T-helper 2 cell treated with Interferon-gamma antibody and Interleukin-4, amounts not matched to agents 100 ng/mL and 5 ng/mL, for 36 hours (primary cell): ENCODE data around the gene USP54. TPM values are rescaled to one million over a fixed set of nuclear protein-coding genes. Genes with fewer than 3 reads are reported as not detected.

ENCODE experiments used
- intact Hi-C: fragments of 100-400 bp; cut with micrococcal nuclease; formaldehyde crosslinking; loops from one replicate; pipeline ENCODE4 v1.15.1; 2023
- total RNA-seq: library from RNA; stranded (reverse); gene quantifications from 2 replicates; pipeline ENCODE4 v1.2.3, GENCODE V29; 2022

Gene USP54
- total RNA-seq, 1 donor from 2014 or later: 2.5 TPM

DNA sequence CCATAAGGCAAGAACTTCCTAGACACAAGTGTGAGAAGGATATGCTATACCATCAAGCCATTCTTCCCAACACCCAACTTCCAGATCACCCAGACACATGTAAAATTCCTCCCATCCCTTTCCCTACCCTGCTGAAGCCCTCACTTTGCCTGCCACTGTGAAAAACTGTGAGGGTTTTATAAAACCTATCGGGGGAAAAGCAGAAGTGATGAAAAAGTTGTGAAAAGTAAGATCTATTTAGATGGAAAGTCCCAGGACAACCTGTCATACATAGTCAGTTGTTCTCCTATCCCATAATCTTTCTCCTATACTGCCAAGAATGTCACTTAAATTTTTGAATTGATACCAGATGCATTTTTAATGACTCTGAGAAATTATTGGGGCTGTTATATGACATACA, 56.3 kb downstream of the USP54 start:
- intact Hi-C loops: loop anchor here (5.0 kb wide), 1 partner anchor 92 kb away; no protein-coding TSS in a partner anchor

DNA sequence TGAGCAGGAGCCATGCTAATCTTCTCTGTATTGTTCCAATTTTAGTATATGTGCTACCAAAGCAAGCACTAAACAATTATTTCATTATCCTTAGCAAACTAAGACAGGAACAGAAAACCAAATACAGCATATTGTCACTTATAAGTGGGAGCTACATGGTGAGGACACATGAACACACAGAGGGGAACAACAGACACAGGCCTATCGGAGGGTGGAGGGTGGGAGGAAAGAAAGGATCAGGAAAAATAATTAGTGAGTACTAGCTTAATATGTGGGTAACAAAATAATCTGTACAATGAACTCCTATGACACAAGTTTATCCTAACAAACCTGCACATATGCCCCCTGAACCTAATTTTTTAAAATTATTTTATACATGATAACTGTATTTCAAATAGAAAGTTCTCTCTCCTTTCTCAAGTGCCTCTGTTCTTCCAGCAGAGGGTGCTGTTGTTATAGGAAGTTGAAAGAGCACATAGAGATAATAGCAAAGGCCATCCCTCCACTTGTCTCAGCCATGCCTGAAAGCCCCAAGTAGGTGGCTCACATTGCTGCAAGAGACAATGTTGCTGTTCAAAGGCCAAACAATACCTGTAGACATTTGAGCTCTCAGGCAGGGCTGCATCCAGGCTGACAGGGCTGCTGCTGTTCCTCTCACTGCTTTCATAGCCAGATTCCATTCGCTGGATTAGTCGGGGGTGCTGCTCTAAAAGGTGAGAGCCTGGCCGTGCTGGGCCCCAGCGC, 61.9 kb downstream of the USP54 start:
- intact Hi-C loops: loop anchor here (1.0 kb wide), 1 partner anchor 115 kb away; no protein-coding TSS in a partner anchor

DNA sequence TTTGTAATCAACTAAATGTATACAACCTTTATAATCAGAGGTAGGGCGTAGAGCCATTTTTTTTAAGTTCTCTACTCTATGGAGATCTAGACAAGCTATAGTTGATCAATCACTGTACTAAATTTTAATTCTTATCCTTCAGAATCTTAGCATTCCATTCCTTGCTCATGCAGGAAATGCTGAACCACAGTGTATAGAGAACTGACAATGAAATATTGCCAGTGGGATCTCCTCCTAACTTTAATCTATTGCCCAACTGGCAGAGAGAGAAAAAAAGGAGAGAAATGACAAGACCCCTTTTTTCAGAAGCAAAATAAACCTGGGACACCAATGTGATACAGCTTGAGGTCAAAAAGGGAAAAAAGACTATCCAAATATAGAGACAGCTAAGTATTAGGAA, 68.9 kb downstream of the USP54 start:
- intact Hi-C loops: no loop called here

DNA sequence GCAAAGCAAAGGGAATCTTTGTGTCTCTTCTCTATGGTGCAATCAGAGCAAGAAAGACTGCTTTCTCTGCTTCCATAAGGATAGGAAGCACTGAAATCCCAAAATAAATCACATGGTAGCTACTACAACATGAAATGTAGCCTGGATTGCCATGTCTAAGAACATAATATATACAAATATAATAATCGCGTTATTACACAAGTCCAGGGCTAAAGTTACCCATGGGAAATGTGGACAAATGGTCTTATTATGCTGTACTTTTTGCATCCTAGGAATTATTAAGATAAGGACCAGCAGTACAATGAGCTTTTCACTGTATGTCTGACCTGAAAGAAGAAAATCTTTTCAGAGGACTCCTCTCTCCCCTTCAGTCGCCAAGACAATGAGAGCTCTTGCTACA, 71.8 kb downstream of the USP54 start:
- intact Hi-C loops: no loop called here

DNA sequence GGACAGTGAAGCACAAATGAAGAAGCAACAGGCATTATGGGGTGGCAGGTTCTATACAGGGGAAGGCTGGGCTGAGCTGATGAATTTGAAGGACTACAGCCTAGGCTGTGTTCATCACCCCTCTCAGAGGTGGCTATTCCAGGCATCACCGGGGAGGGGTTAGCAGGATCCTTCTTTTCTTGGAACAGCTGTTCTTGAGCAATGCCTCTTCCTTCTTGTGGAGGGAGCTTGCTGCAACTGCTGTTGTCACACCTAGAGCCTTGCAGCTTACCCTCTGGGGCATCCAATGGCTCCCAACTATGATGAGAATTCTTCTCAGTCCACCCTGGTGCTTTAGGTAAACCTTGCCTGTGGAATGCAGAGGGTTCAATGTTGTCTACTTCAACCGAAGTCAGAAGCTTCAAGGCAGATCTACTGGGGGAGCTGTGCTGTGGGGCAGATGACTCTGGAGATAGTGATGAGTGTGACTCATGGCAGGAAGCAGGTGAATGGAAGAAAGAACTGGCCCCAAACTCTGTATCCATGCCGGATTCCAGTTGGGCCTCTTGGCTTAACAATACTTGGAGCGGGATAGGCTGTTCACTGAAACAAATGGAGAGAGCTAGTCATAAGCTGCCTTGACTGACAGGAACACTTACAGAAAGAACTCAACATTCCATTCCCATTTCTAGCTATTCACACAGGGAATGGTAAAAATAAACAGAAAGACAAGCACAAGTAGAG, 73.8 kb downstream of the USP54 start:
- intact Hi-C loops: no loop called here

DNA sequence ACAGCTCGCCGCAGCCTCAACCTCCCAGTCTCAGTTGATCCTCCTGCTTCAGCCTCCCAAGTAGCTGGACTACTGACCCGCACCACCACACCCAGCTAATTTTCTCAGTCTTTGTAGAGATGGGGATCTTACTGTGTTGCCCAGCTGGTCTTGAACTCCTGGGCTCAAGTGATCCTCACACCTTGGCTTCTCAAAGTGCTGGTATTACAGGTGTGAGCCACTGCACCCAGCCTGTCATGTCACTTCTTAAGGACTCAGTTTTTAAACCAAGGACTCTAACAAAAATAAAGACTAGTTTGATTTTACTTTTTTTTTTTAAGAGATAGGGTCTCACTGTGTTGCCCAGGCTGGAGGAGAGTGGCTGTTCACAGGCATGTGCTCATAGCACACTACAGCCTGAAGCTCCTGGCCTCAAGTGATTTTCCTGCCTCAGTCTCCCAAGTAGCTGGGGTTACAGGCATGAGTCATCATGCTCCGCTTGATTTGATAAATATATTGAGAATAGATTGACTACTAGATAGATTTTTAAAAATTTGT, 78.9 kb downstream of the USP54 start:
- intact Hi-C loops: no loop called here

DNA sequence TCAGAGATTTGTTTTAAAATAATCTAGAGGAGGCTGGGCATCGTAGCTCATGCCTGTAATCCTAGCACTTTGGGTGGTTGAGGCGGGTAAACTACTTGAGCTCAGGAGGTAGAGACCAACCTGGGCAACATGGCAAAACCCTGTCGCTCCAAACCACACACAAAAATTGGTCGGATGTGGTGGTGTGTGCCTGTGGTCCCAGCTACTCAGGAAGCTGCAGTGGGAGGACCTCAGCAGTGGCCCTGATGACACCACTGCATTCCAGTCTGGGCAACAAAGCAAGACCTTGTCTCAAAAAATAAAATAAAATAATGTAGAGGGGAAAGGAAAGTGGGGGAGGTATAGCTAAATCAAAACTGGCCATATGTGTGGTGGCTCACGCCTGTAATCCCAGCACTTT, 81.4 kb downstream of the USP54 start:
- intact Hi-C loops: no loop called here

DNA sequence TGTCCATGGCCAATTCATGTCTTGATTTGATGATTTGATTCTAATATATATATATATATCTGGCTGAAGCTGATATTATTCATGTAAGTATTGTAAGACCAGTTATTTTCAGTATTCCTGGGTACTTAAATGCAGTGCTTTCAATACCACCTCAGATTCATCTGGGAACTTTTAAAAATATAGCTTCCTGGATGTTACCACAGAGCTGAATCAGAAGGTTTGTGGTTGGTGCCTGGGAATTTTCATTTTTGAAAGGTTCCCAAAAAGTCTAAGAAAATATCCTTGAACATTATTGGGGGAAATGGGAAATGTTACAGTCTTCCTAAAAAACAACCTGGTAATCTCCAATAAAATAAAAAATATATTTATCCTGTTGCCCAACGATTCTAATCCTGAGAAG, 84.7 kb downstream of the USP54 start:
- intact Hi-C loops: no loop called here

DNA sequence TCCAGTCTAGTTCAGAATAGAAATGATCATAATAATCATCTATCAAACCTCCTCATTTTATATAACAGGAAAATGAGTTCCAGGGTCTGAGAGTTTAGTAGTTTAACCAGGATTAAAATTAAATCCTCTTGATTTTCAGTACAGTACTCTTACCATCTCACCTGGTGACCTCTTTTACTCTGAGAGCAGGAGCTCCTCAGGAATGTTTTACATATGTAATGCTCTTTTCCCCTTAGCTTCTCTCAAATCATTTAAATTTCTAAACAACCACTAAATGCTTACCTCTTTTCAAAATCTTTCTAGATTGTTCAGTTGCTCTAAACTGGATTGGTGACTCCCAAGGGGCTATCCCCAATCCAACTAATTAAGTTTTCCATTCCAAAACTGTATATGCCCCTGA, 85.1 kb downstream of the USP54 start:
- intact Hi-C loops: no loop called here

DNA sequence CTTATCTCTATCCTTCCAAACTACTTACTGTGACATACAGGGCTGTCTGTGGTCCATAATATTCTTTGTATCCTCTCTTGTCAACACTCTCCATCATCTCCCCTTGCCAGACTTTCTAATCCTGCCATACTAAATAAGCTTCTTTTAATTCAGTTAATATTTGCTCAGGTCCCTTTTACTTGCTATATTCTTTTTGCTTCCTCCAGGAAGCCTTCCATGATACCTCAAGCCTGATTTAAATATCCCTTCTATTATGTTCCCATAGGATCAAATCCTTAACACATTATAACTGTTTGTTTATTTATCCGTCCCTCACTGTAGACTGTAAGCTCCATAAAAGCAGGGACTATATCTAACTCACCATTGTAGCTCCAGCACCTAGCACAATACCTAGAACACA, 88.1 kb downstream of the USP54 start:
- intact Hi-C loops: no loop called here

DNA sequence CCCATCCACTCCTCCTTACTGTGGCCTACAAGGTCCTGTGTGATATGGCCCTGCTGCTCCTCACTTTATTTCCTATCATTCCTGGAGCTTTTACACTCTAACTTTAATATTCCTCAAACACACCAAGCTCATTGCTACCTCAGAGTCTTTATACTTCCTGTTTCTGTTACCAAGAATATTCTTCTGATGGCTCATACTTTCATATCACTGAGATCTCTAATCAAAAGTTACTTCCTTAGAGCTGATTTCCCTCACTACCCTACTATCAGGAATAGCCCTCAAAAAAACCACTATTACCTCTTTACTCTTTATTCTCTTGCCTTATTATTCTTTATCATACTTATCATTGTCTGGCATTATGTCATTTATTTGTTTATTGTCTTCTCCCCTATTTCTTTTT, 89.5 kb downstream of the USP54 start:
- intact Hi-C loops: no loop called here

DNA sequence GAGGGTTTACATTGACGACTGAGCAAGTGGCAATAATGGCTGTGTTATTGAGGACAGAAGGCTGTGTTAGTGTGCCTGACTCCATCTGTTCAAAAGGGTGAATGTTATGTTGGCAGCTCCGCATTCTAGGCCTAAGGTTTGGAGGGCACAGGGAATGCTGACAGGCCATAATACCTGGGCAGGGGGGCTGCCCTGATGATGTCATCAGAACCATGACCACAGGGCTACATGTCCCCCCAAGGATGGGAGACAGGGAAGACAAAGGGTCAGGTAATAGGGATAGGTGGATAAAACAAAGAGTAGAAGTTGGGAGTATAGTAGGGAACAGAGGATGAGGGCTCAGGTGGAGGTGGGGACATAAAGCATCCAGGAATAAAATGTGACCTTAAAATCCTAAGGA, 93.5 kb downstream of the USP54 start:
- intact Hi-C loops: loop anchor here (2.0 to 10.0 kb wide), 4 partner anchors 315 to 873 kb away; partner anchors contain the start of genes MICU1, NDST2, P4HA1 and VCL

DNA sequence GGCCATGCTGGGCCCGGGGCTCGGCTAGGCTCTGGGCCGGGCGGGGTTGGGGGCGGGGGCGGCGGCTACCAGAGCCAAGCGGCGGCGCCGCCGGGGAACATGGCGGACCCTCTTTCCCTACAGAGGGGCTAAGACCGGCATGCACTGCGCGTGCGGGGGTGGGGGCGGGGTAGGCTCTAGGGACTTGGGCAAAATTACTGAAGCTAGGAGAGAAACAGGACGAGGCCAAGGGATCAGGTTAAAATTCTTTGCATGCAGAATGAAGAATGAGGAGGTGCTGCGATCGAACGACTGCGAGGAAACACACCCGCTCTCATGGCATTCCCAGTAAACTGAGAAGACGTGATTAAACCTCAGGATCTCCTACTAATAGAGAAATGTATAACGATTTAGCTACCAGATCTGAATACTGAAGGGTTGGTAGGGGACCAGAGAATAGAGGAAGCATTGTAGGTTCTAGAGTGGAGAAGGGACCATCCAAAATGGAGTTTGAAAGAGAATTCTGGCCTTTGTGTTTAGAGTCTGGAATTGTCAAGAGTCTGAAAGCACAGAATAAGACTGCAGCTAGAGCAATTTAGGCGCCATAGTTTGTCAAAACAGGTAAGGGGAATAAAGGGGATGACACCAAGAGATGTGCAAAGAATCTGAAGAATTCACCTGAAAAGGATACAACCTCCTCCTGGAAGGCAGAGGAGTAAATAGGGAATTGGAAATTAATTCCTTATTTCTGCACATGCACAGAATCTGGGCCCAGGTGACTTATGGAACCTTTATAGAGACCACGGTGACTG, 95.1 kb downstream of the USP54 start, which contains the start of gene PPP3CB:
Gene PPP3CB, minus strand, starts transcription at position 141 of the 791 bp plus-strand sequence. Its CDS starts 135 bp downstream, at position 6.
- intact Hi-C loops: loop anchor here (1.0 to 10.0 kb wide), 11 partner anchors 18 to 871 kb away; partner anchors contain the start of genes ANXA7, CFAP70, DNAJC9 and MICU1

DNA sequence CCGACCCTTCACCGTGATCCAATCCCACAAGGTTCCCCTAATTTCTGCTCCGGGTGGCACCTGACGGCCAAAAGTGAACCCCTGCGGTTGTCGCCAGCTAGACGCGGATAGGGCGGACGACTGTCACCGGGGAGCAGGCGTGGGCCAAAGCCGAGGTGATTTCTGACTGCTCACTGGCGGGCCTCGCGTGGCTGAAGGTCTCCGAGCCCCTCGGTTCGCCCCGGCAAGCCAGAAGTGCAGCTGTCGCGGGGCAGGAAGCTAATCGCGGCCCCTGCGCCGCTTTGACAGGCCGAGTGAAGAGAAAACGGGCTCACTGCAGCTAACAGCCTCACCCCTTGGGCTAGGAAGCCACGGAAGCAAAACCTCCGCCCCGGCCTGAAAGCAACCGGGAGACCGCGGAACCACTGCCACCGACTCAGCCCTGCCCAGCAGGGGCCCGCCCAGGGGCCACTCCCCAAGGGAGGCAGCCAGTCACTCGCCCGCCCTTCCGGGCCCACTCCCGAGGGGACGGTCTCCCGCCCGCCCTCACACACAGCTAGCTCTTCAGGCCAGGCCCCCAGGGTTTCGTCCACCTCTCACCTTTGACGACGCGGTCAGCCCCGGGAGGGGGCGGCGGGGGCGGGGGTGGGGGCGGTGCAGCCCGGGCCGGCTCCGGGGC, 95.8 kb downstream of the USP54 start:
- intact Hi-C loops: loop anchor here (1.0 to 10.0 kb wide), 9 partner anchors 17 to 871 kb away; partner anchors contain the start of genes ANXA7, DNAJC9, MICU1 and NDST2

DNA sequence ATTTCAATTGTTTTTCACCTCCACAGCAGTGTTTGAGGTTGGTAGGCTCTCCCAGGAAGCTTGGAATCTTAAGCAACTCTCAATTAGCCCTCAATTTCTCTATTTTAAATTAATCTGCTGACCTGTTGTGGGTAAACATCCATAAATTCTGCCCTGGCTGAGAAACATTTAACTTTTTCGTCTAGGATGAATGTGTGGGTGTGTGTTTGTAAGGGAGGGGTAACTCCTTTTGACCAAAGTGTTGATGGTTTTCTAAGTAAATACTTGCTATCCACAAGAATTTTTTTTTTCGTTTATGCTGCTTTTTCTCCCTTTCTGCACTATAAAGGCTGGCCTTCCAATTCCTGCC, 96.3 kb downstream of the USP54 start:
- intact Hi-C loops: loop anchor here (1.0 to 10.0 kb wide), 9 partner anchors 17 to 870 kb away; partner anchors contain the start of genes ANXA7, DNAJC9, MICU1 and NDST2

DNA sequence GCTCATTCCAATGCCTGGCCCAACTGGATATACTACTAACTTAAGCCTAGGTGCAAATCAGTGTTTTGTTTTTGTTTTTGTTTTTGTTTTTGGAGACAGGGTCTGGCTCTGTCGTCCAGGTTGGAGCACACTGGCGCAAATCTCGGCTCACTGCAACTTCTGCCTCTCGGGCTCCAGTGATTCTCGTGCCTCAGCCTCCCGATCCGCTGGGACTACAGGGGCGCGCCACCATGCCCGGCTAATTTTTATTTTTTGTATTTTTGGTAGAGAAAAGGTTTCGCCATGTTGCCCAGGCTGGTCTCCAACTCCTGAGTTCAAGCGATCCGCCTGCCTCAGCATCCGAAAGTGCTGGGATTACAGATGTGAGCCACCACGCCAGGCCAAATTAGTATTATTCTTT, 96.9 kb downstream of the USP54 start:
- intact Hi-C loops: loop anchor here (2.0 to 10.0 kb wide), 2 partner anchors 247 to 869 kb away; partner anchors contain the start of genes DNAJC9 and MICU1

DNA sequence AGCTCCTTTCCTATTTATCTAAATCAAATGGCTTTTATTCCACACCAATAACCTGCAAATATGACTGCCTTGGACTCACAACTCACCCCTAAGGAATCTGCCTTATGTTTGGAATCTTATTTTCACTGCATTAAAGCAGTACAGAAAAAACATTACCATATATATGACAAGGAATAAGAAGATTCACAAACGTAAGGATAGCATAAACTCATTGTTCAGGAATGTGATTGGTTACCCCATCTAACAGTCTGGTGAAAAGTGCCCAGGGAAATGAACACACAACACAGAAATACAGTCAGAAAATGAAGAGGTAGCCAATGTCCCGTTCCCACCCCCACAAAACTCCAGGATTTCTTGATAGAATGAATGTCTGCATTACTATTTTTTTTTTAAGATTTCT, 97.4 kb downstream of the USP54 start:
- intact Hi-C loops: loop anchor here (2.0 to 10.0 kb wide), 2 partner anchors 247 to 869 kb away; partner anchors contain the start of genes DNAJC9 and MICU1

DNA sequence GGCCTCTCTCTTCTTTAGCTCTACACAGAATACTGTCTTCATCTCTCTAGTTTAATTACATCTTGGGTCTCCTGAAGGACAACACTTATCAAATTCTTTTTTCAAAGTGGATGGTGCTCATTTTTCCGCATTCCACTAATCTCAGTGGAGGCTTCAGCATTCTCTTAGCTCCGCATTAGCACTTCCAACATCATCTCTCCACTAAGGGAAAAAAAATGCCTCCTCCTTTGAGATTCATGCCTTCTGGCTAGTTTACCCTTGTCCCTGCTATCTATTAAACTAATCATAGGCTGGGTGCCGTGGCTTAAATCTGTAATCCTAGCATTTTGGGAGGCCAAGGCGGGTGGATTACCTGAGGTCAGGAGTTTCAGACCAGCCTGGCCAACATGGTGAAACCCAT, 104.5 kb downstream of the USP54 start:
- intact Hi-C loops: no loop called here

DNA sequence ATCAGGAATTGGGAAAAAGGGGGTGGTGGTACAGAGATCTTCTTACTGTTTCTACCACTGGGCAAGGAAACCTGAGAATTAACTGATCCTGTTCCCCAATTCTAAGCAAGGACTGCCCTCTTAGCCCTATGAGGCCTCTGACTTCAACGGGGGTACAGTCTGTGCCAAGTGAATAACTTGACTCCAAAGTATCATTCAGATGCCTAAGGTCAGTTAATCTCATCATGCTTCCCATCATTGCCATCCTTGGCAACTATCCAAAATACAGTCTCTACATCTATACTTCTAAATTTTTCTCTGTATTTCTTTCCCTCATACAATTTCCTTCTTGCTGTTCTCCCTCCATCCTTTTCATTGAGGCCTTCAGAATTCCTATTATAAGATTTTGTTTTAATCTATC, 105.8 kb downstream of the USP54 start:
- intact Hi-C loops: no loop called here

DNA sequence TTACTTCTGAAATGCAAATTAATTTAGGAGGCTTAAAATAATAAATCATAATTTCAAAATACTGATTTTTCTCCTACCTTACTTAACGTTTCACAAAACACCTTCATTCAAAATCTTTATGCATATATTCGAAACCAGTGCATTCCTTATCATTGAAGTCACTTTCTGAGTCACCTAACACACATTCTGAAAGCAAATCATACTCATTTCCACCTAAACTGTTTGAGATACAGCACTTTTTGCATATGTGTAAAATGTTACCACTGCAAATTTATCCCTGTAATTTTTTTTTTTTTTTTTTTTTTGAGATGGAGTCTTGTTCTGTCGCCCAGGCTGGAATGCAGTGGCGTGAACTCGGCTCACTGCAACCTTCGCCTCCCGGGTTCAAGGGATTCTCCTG, 111.0 kb downstream of the USP54 start:
- intact Hi-C loops: loop anchor here (5.0 kb wide), 1 partner anchor 68 kb away; the partner anchor contains the start of gene ANXA7
